Keratinocyte (primary cell): ENCODE results near the gene NRF1. TPM values are rescaled to one million over a fixed set of nuclear protein-coding genes. Genes with fewer than 3 reads are reported as not detected.

ENCODE experiments used
- DNase-seq: peaks from one replicate; pipeline ENCODE4 v3.0.0-alpha.2; 2011; ENCODE audit warnings: low read depth, missing footprints, low spot score
- FAIRE-seq: peaks from 2 replicates; lab custom pipeline; 2011; peaks lifted over from hg19 to GRCh38; lab: Jason Lieb, UNC
- H2AFZ ChIP-seq: 2 replicates; pipeline ENCODE4 v1.6.0; 2012; ENCODE audit warnings: low read length, control low read depth, inconsistent platforms; ENCODE audit not compliant: control insufficient read depth
- H3K27ac ChIP-seq: 2 replicates; pipeline ENCODE4 v1.5.1; 2011; ENCODE audit warnings: low read length; ENCODE audit not compliant: control insufficient read depth, insufficient read depth
- H3K27me3 ChIP-seq: 3 replicates; pipeline ENCODE4 v1.6.0; 2011; ENCODE audit warnings: low read length; ENCODE audit not compliant: control insufficient read depth, insufficient read depth; ENCODE audit errors: extremely low read depth
- H3K36me3 ChIP-seq, 2 experiments: 2 replicates in 1 of 2; 3 replicates in 1 of 2; pipeline ENCODE4 v1.5.1; 2011; ENCODE audit warnings: low read length in 2 of 2, mild to moderate bottlenecking in 1 of 2; ENCODE audit not compliant: control insufficient read depth in 2 of 2, insufficient read depth in 2 of 2; ENCODE audit errors: extremely low read depth in 1 of 2
- H3K4me1 ChIP-seq: 3 replicates; pipeline ENCODE4 v1.5.1; 2011; ENCODE audit warnings: low read length; ENCODE audit not compliant: control insufficient read depth, insufficient read depth; ENCODE audit errors: extremely low read depth
- H3K4me2 ChIP-seq: 3 replicates; pipeline ENCODE4 v1.6.0; 2011; ENCODE audit warnings: low read depth, low read length; ENCODE audit not compliant: control insufficient read depth, insufficient read depth; ENCODE audit errors: extremely low read depth
- H3K4me3 ChIP-seq, 3 experiments: fragments of 200-600 bp in 1 of 3; sonication (generic) in 1 of 3; 2 replicates in 2 of 3; 3 replicates in 1 of 3; pipeline ENCODE4 v1.5.1; 2011 to 2016; ENCODE audit warnings: low read length in 3 of 3, mild to moderate bottlenecking in 3 of 3, control low read depth in 2 of 3, inconsistent platforms in 1 of 3, low read depth in 1 of 3, mixed read lengths in 1 of 3, mixed run types in 1 of 3, moderate library complexity in 1 of 3; ENCODE audit not compliant: control insufficient read depth in 2 of 3, insufficient read depth in 2 of 3; ENCODE audit errors: extremely low read depth in 1 of 3
- H3K79me2 ChIP-seq: 2 replicates; pipeline ENCODE4 v1.6.0; 2012; ENCODE audit warnings: low read length; ENCODE audit not compliant: control insufficient read depth, insufficient read depth
- H3K9ac ChIP-seq: 3 replicates; pipeline ENCODE4 v1.6.0; 2011; ENCODE audit warnings: low read length; ENCODE audit not compliant: control insufficient read depth, insufficient read depth; ENCODE audit errors: extremely low read depth
- H3K9me1 ChIP-seq: 3 replicates; pipeline ENCODE4 v1.6.0; 2011; ENCODE audit warnings: low read length; ENCODE audit not compliant: control insufficient read depth, insufficient read depth; ENCODE audit errors: extremely low read depth
- H3K9me3 ChIP-seq: 2 replicates; pipeline ENCODE4 v1.5.1; 2012; ENCODE audit warnings: low read depth, low read length; ENCODE audit not compliant: control insufficient read depth
- H4K20me1 ChIP-seq: 3 replicates; pipeline ENCODE4 v1.6.0; 2011; ENCODE audit warnings: low read length; ENCODE audit not compliant: control insufficient read depth, insufficient read depth; ENCODE audit errors: extremely low read depth
- EZH2 ChIP-seq: IDR thresholded peaks from one replicate; pipeline ENCODE4 v1.6.1; 2012; ENCODE audit warnings: inconsistent platforms, mild to moderate bottlenecking, low read length, moderate library complexity
- dilution Hi-C: fragments of 300-500 bp; cut with MboI; formaldehyde crosslinking; loops from one replicate; pipeline ENCODE4 v1.7.0; 2020; ENCODE audit warnings: low sequenced_read_pairs; ENCODE audit not compliant: extremely low pct_ligation_motif_present
- polyA plus RNA-seq, 5 experiments: library from polyadenylated mRNA; depleted of rRNA in 3 of 5; stranded (reverse) in 3 of 5; stranded (forward) in 1 of 5; unstranded in 1 of 5; fragments of >200 nt; gene quantifications; 1 replicate in 1 of 5; 2 replicates in 3 of 5; 3 replicates in 1 of 5; pipeline versions ENCODE4 v1.2.1 to v1.2.3, GENCODE V29; 2011 to 2012; ENCODE audit warnings: missing spikeins in 2 of 5, low read depth in 1 of 5, low replicate concordance in 1 of 5
- TF ChIP-seq, protein P1 (sequence below), 3 experiments: IDR thresholded peaks in 1 of 3; conservative IDR thresholded peaks in 1 of 3; optimal IDR thresholded peaks in 1 of 3; 2 replicates in 2 of 3; 3 replicates in 1 of 3; pipeline versions ENCODE3 to v1.5.1; 2011; ENCODE audit warnings: low read length in 3 of 3, mild to moderate bottlenecking in 3 of 3, moderate library complexity in 2 of 3, control low read depth in 1 of 3, inconsistent platforms in 1 of 3; ENCODE audit not compliant: insufficient read depth in 2 of 3; ENCODE audit errors: extremely low read depth in 1 of 3

The NRF1 gene
- polyA plus RNA-seq, 1 donor (not counting 4 experiments of a cell fraction or from before 2014, with no cell fraction given): 12.6 TPM

DNA sequence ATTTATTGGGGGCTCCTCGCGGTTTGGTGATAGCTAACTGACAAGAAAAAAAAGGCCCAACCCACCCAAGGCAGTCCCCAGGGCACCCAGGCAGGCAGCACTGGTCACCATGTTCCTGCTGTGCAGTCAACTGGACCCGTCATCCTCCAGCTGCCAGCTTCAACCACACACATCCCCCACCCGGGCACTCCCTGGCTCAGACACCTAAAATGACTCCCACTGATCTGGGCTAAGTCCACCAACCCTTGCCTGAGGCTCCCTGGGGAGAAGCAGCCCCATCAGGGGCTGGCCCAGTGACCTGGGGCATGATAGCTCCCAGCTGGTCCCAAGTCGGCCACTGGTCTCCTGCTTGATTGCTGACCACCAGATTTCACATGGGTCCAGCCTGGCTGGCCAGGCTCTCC, 161.8 kb downstream of the NRF1 start:
- dilution Hi-C loops: no loop called here
- no peak for TF ChIP-seq EZH2
- TF ChIP-seq, protein P1, sequence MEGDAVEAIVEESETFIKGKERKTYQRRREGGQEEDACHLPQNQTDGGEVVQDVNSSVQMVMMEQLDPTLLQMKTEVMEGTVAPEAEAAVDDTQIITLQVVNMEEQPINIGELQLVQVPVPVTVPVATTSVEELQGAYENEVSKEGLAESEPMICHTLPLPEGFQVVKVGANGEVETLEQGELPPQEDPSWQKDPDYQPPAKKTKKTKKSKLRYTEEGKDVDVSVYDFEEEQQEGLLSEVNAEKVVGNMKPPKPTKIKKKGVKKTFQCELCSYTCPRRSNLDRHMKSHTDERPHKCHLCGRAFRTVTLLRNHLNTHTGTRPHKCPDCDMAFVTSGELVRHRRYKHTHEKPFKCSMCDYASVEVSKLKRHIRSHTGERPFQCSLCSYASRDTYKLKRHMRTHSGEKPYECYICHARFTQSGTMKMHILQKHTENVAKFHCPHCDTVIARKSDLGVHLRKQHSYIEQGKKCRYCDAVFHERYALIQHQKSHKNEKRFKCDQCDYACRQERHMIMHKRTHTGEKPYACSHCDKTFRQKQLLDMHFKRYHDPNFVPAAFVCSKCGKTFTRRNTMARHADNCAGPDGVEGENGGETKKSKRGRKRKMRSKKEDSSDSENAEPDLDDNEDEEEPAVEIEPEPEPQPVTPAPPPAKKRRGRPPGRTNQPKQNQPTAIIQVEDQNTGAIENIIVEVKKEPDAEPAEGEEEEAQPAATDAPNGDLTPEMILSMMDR (optimal IDR thresholded peaks at IDR 0.05 in 1 of 3, IDR thresholded peaks at IDR 0.05 in 1 of 3, conservative IDR thresholded peaks at IDR 0.05 in 1 of 3; ENCODE audit: extremely low read depth in 1 of 3, insufficient read depth in 2 of 3, low read length in 3 of 3): no peak
- FAIRE-seq (no peak), DNase-seq (no peak)
- Histone ChIP-seq H3K27ac (no peak overlapping the region), H3K36me3 (peaks cover 0 to 3% of the 10 kb centered on the region in 2 experiments), H3K9ac (no peak overlapping the region), H3K4me2 (no peak overlapping the region), H3K9me1 (no peaks in the 10 kb centered on the region), H4K20me1 (peaks cover 8% of the 10 kb centered on the region), H3K9me3 (no peaks in the 10 kb centered on the region), H3K4me1 (peaks cover 4% of the 10 kb centered on the region), H3K4me3 (no peak overlapping the region), H2AFZ (no peak overlapping the region), H3K79me2 (peaks cover 21% of the 10 kb centered on the region), H3K27me3 (no peaks in the 10 kb centered on the region)

GRCh38 chr7:129773871-129774270, 162.4 kb downstream of the NRF1 start:
- Histone ChIP-seq H3K27ac (no peak overlapping the region), H3K9ac (no peak overlapping the region), H3K79me2 (peaks cover 26% of the 10 kb centered on the region), H3K4me1 (peaks cover 6% of the 10 kb centered on the region), H3K36me3 (peaks cover 0 to 3% of the 10 kb centered on the region in 2 experiments), H2AFZ (no peak overlapping the region), H3K9me3 (no peaks in the 10 kb centered on the region), H3K27me3 (no peaks in the 10 kb centered on the region), H4K20me1 (peaks cover 8% of the 10 kb centered on the region), H3K4me2 (no peak overlapping the region), H3K9me1 (no peaks in the 10 kb centered on the region), H3K4me3 (no peak overlapping the region)
- FAIRE-seq (no peak), DNase-seq (no peak)
- dilution Hi-C loops: no loop called here
- TF ChIP-seq EZH2: no peak
- TF ChIP-seq, protein P1 (optimal IDR thresholded peaks at IDR 0.05 in 1 of 3, IDR thresholded peaks at IDR 0.05 in 1 of 3, conservative IDR thresholded peaks at IDR 0.05 in 1 of 3; ENCODE audit: extremely low read depth in 1 of 3, insufficient read depth in 2 of 3, low read length in 3 of 3): no peak
